HL-60 (cell line): ENCODE measurements around the gene ARHGAP24.

Experiments used
- DNase-seq, 2 experiments: peaks; one replicate each; pipeline ENCODE4 v3.0.0-alpha.2; 2010 to 2020; ENCODE audit warnings: low read depth in 1 of 2, low spot score in 1 of 2
- H3K27ac ChIP-seq: fragments of 250-450 bp; sonication (Bioruptor Pico); replicated peaks from 2 replicates; pipeline ENCODE4 v1.5.1; 2020; ENCODE audit warnings: mild to moderate bottlenecking, moderate library complexity
- H3K27me3 ChIP-seq: fragments of 250-450 bp; sonication (Bioruptor Pico); 2 replicates; pipeline ENCODE4 v1.5.1; 2021; ENCODE audit warnings: mild to moderate bottlenecking, moderate library complexity; ENCODE audit not compliant: insufficient read depth, poor library complexity, severe bottlenecking
- H3K4me3 ChIP-seq: replicated peaks from 2 replicates; pipeline ENCODE4 v1.5.1; 2011; ENCODE audit warnings: mild to moderate bottlenecking, control low read depth, low read length; ENCODE audit not compliant: insufficient read depth
- GABPA ChIP-seq: IDR thresholded peaks from 2 replicates; pipeline ENCODE4 v1.6.1; 2012; ENCODE audit warnings: low read depth
- POLR2AphosphoS5 ChIP-seq: IDR thresholded peaks from 2 replicates; pipeline ENCODE4 v1.6.1; 2012; ENCODE audit warnings: low read depth
- SPI1 ChIP-seq: IDR thresholded peaks from 2 replicates; pipeline ENCODE4 v1.6.1; 2012; ENCODE audit warnings: low read depth, mild to moderate bottlenecking, borderline replicate concordance
- TF ChIP-seq, protein P1 (sequence below): IDR thresholded peaks from 2 replicates; pipeline ENCODE4 v1.6.1; 2012; ENCODE audit warnings: low read depth; ENCODE audit not compliant: insufficient replicate concordance
- TF ChIP-seq, protein P2 (sequence below): IDR thresholded peaks from one replicate; pipeline ENCODE4 v1.5.1; 2011; ENCODE audit warnings: low read length, control low read depth, inconsistent platforms; ENCODE audit not compliant: insufficient read depth

ARHGAP24 gene

DNA sequence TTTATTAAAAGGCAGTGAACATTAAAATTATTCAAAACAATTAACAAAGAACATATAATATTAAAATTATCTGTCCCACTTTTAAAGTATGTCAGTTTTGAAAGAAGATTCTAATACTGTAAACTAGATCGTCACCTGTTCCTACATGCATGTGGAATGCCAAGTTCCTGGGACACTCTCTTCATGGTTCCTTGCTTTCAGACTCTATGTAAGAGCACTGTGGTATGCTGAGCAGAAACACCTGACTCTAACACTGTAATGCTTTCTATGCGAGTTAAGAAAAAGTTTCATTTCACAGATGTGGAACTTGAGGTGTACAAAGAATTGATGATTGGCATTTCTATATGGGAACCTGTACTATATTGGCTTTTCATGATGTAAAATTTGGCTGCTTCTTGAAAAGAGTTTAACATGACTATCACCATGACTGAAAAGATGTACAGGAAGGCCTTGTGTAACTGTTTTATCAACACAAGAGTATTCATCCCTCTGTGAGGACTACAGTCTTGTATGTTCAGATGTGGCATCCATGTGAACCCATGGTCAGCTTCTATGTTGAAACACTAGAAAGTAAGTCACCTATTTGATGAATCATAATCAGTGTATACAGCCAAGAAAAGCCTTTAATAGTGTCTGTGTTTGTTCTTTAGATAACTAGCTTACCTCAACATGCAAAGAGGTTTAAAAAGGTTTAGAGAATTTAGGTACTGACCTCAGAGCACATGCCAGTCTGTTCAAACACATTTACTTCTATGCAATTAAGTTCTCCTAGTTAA is 354.5 kb downstream of the ARHGAP24 start:
- TF ChIP-seq, protein P1, sequence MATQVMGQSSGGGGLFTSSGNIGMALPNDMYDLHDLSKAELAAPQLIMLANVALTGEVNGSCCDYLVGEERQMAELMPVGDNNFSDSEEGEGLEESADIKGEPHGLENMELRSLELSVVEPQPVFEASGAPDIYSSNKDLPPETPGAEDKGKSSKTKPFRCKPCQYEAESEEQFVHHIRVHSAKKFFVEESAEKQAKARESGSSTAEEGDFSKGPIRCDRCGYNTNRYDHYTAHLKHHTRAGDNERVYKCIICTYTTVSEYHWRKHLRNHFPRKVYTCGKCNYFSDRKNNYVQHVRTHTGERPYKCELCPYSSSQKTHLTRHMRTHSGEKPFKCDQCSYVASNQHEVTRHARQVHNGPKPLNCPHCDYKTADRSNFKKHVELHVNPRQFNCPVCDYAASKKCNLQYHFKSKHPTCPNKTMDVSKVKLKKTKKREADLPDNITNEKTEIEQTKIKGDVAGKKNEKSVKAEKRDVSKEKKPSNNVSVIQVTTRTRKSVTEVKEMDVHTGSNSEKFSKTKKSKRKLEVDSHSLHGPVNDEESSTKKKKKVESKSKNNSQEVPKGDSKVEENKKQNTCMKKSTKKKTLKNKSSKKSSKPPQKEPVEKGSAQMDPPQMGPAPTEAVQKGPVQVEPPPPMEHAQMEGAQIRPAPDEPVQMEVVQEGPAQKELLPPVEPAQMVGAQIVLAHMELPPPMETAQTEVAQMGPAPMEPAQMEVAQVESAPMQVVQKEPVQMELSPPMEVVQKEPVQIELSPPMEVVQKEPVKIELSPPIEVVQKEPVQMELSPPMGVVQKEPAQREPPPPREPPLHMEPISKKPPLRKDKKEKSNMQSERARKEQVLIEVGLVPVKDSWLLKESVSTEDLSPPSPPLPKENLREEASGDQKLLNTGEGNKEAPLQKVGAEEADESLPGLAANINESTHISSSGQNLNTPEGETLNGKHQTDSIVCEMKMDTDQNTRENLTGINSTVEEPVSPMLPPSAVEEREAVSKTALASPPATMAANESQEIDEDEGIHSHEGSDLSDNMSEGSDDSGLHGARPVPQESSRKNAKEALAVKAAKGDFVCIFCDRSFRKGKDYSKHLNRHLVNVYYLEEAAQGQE: no peak
- TF ChIP-seq, protein P2, sequence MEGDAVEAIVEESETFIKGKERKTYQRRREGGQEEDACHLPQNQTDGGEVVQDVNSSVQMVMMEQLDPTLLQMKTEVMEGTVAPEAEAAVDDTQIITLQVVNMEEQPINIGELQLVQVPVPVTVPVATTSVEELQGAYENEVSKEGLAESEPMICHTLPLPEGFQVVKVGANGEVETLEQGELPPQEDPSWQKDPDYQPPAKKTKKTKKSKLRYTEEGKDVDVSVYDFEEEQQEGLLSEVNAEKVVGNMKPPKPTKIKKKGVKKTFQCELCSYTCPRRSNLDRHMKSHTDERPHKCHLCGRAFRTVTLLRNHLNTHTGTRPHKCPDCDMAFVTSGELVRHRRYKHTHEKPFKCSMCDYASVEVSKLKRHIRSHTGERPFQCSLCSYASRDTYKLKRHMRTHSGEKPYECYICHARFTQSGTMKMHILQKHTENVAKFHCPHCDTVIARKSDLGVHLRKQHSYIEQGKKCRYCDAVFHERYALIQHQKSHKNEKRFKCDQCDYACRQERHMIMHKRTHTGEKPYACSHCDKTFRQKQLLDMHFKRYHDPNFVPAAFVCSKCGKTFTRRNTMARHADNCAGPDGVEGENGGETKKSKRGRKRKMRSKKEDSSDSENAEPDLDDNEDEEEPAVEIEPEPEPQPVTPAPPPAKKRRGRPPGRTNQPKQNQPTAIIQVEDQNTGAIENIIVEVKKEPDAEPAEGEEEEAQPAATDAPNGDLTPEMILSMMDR: no peak
- TF ChIP-seq GABPA (no peak), SPI1 (no peak), POLR2AphosphoS5 (no peak)
- Histone ChIP-seq H3K4me3 (no peak overlapping the region), H3K27ac (no peak overlapping the region), H3K27me3 (no peaks in the 10 kb centered on the region)
- DNase-seq: no peak

GRCh38 chr4:85831647-85832046 is 356.7 kb downstream of the ARHGAP24 start:
- no peaks in the 10 kb centered on the region for H3K27me3 ChIP-seq
- no peak overlapping the region for H3K27ac ChIP-seq
- DNase-seq: no peak
- H3K4me3 ChIP-seq: no peak overlapping the region
- TF ChIP-seq, protein P2: no peak
- no peak for TF ChIP-seq GABPA
- TF ChIP-seq, protein P1: no peak
- TF ChIP-seq SPI1: no peak

GRCh38 chr4:85833302-85833701 is 358.4 kb downstream of the ARHGAP24 start:
- Histone ChIP-seq H3K27ac (no peak overlapping the region), H3K4me3 (no peak overlapping the region), H3K27me3 (no peaks in the 10 kb centered on the region)
- DNase-seq: no peak
- TF ChIP-seq, protein P2: no peak
- TF ChIP-seq SPI1: no peak
- no peak for TF ChIP-seq POLR2AphosphoS5
- TF ChIP-seq, protein P1: no peak
- TF ChIP-seq GABPA: no peak
